Measurements from ENCODE around the gene COPZ2. TPM values are rescaled to one million over a fixed set of nuclear protein-coding genes. Genes with fewer than 3 reads are reported as not detected.

COPZ2 gene
- total RNA-seq, 6 donors from 2014 or later = 5.2 to 33.5 (median 17.7) TPM

DNA sequence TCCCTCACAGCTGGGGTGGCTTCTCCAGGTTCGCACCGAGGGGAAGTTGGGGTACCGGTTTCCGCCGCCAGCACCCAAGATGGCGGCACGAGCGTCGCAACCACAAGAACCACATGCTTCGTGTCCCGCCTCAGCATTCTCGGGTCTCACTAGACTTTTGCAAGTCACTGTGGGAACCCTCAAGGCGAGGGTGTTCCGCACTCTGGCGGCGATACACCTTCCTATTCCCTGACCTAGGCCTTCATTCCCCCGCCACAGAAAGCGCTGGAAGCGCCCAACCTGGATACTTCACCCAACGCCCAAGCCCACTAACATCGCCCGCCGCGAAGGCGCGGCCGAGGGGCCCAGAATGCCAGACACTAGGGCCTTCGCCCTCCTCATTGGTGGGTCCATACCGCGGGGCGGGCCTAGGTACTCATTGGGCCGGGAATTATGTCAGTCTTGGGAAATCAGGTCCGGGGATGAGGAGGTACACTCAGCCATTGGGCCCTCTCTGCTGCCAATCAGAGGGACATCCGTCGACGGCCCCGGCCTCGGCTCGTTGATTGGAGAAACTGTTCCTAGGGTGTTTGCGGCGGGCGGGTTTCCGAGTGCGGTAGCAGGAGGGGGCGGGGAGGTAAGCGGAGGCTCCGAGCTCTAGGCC is 10.3 kb upstream of the COPZ2 start, which contains the start of gene NFE2L1:
NFE2L1 (plus strand) TSS at position 619 of the 643 bp plus-strand sequence. CDS start 2,760 bp downstream, outside the sequence.
- ATAC-seq (ENCODE audit: low FRiP score in 2 of 2) (peak; percentile 96 to 98), DNase-seq (peak; percentile 96 to 100)
- peaks cover 0 to 19% (median 9%) of the 10 kb centered on the region in 4 donors for H3K36me3 ChIP-seq
- H3K27me3 ChIP-seq = no peaks in the 10 kb centered on the region
- no peaks in the 10 kb centered on the region for H3K9me3 ChIP-seq
- WGBS, 2 donors = 1% methylated on average over 15 to 44 of the region's 47 CpGs
- H3K27ac ChIP-seq = peak within 1 kb of the TSS; percentile 94 to 98 (median 96)
- peaks cover 40 to 54% (median 45%) of the 10 kb centered on the region in 4 donors for H3K4me1 ChIP-seq
- peak within 1 kb of the TSS; percentile 69 to 94 (median 85) for H3K4me3 ChIP-seq
- TF ChIP-seq EP300 (IDR thresholded peaks at IDR 0.05) = no peak
- TF ChIP-seq POLR2A (IDR thresholded peaks at IDR 0.05) = peak; percentile 59 to 91 (median 84)
- peak; percentile 60 to 73 for TF ChIP-seq POLR2AphosphoS5 (IDR thresholded peaks at IDR 0.05)
- TF ChIP-seq, protein P1, sequence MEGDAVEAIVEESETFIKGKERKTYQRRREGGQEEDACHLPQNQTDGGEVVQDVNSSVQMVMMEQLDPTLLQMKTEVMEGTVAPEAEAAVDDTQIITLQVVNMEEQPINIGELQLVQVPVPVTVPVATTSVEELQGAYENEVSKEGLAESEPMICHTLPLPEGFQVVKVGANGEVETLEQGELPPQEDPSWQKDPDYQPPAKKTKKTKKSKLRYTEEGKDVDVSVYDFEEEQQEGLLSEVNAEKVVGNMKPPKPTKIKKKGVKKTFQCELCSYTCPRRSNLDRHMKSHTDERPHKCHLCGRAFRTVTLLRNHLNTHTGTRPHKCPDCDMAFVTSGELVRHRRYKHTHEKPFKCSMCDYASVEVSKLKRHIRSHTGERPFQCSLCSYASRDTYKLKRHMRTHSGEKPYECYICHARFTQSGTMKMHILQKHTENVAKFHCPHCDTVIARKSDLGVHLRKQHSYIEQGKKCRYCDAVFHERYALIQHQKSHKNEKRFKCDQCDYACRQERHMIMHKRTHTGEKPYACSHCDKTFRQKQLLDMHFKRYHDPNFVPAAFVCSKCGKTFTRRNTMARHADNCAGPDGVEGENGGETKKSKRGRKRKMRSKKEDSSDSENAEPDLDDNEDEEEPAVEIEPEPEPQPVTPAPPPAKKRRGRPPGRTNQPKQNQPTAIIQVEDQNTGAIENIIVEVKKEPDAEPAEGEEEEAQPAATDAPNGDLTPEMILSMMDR (IDR thresholded peaks at IDR 0.05) = peak in 1 of 6 experiments; percentile 45

DNA sequence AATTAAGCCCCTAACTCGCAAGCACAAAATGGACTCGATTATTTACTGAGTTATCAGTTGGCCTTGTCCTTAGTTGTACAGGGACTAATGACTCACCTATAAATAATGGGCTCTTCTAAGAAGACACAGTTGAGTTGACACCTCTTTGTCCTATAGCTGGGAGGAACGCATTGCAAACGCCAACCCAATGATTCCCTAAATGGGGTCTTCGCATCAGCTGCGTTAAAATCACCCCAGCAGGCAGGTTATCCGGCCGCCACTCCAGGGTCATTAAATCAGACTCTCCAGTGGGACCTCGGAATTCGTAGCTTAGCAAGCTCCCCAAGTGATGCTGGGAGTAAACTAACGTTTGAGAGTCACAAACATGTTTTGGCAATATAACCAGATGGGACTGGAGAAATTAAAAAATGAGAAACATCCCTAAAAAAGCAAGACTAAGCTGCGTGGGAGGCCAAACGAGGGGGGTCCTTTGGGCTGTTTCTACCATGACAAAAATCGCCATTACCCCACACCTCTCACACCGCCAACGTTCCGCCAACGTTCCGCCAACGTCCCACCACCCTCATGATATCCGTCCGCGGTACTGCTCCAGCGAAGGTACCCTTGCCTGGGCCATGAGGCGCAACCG is 9.6 kb upstream of the COPZ2 start:
- Histone ChIP-seq H3K4me1 (peaks cover 34 to 48% (median 39%) of the 10 kb centered on the region in 4 donors), H3K9me3 (no peaks in the 10 kb centered on the region), H3K27ac (peak overlapping the region; percentile 94 to 98 (median 96)), H3K4me3 (peak overlapping the region; percentile 40 to 85 (median 77)), H3K27me3 (no peaks in the 10 kb centered on the region), H3K36me3 (peaks cover 0 to 14% (median 9%) of the 10 kb centered on the region in 4 donors)
- 4 to 6% methylated on average over 26 of the region's 26 CpGs for WGBS, 2 donors
- TF ChIP-seq, protein P1 (IDR thresholded peaks at IDR 0.05) = no peak
- TF ChIP-seq POLR2AphosphoS5 (IDR thresholded peaks at IDR 0.05) (no peak), POLR2A (IDR thresholded peaks at IDR 0.05) (no peak), EP300 (IDR thresholded peaks at IDR 0.05) (no peak)
- ATAC-seq (ENCODE audit: low FRiP score in 2 of 2) (no peak), DNase-seq (no peak)

DNA sequence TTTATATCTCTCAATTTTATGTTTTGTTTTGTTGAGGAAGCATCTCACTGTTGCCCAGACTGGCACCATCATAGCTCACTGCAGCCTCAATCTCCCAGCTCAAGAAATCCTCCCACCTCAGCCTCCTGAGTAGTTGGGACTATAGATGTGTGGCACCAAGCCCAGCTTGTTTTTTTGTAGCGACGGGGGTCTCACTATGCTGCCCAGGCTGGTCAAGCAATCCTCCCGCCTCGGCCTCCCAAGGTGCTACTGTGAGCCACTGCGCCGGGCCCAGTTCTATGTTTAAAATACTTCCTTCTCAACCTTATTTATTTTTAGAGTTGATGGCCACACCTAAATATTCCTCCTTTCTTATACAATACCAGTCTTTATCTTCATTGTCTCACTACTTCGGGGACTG is 8.7 kb upstream of the COPZ2 start:
- Histone ChIP-seq H3K4me3 (no peak overlapping the region), H3K4me1 (peaks cover 25 to 38% (median 30%) of the 10 kb centered on the region in 4 donors), H3K36me3 (peaks cover 0 to 6% (median 4%) of the 10 kb centered on the region in 4 donors), H3K27ac (no peak overlapping the region), H3K9me3 (no peaks in the 10 kb centered on the region), H3K27me3 (no peaks in the 10 kb centered on the region)
- ATAC-seq (ENCODE audit: low FRiP score in 2 of 2) (no peak), DNase-seq (no peak)
- TF ChIP-seq EP300 (IDR thresholded peaks at IDR 0.05) = no peak
- no peak for TF ChIP-seq POLR2AphosphoS5 (IDR thresholded peaks at IDR 0.05)
- TF ChIP-seq, protein P1 (IDR thresholded peaks at IDR 0.05) = no peak
- no peak for TF ChIP-seq POLR2A (IDR thresholded peaks at IDR 0.05)
- 90 to 95% methylated on average over 7 of the region's 7 CpGs for WGBS, 2 donors

DNA sequence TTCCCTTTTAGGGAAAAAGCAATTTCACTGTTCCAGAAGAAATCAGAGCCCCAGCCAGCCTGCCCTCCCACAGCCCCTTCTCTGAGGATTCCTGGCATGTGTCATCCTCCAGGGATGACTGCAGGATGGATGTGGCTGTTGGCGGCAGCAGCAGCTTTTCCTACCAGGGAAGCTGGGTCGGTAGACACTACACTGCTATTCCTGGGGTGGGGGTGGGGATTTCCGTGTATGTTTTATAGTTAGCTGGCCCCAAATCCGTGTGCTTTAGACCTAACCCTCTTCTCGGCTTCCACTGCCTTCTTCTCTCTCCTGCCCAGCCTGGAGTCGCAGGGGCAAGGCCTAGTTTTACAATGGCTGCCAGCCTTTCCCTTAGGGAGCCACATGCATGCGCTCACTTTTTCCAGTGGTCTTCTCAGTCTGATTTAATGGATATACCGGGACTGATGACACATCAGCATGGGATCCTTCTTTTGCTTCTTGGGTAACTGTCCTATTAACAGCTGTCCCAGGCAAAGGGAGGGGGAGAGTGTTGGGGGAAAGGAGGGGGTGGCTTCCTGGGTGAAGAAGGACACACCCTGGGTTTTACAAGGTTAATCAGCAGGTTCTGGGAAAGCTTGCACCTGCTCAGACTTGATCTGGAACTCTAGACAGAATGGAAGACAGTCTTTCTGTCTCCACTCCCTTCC is 7.9 kb upstream of the COPZ2 start:
- Histone ChIP-seq H3K9me3 (no peaks in the 10 kb centered on the region), H3K27ac (no peak overlapping the region), H3K36me3 (no peaks in the 10 kb centered on the region), H3K4me3 (no peak overlapping the region), H3K27me3 (no peaks in the 10 kb centered on the region), H3K4me1 (peaks cover 17 to 30% (median 22%) of the 10 kb centered on the region in 4 donors)
- TF ChIP-seq POLR2AphosphoS5 (IDR thresholded peaks at IDR 0.05) = no peak
- TF ChIP-seq, protein P1 (IDR thresholded peaks at IDR 0.05) = no peak
- 67 to 89% methylated on average over 4 to 8 of the region's 8 CpGs for WGBS, 2 donors
- ATAC-seq (ENCODE audit: low FRiP score in 2 of 2) = no peak
- DNase-seq = no peak

Measured in upper lobe of left lung (tissue), 6 donors.